ENCODE measurements around the gene CLOCK. TPM values are rescaled to one million over a fixed set of nuclear protein-coding genes. Genes with fewer than 3 reads are reported as not detected.

CLOCK gene
- total RNA-seq, 6 donors from 2014 or later: 10.2 to 39.6 (median 22.2) TPM

DNA sequence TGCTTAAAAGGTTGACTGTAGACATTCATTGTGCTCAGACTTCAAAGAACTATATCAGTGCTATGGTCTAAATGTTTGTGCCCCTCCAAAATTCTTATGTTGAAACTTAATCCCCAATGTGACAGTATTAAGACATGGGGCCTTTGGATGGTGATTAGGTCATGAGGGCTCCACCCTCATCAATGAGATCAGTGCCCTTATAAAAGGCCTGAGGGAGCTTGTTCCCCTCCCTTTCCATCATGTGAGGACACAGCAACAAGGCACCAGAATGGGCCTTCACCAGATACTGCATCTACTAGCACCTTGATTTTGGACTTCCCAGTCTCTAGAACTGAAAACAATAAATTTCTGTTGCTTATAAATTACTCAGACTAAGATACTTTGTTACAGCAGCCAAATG is 28.3 kb downstream of the CLOCK start:
- H3K27ac ChIP-seq: no peak overlapping the region
- no peaks in the 10 kb centered on the region for H3K9me3 ChIP-seq
- TF ChIP-seq POLR2AphosphoS5 (IDR thresholded peaks at IDR 0.05): no peak
- no peak for TF ChIP-seq EP300 (IDR thresholded peaks at IDR 0.05)
- TF ChIP-seq, protein P1, sequence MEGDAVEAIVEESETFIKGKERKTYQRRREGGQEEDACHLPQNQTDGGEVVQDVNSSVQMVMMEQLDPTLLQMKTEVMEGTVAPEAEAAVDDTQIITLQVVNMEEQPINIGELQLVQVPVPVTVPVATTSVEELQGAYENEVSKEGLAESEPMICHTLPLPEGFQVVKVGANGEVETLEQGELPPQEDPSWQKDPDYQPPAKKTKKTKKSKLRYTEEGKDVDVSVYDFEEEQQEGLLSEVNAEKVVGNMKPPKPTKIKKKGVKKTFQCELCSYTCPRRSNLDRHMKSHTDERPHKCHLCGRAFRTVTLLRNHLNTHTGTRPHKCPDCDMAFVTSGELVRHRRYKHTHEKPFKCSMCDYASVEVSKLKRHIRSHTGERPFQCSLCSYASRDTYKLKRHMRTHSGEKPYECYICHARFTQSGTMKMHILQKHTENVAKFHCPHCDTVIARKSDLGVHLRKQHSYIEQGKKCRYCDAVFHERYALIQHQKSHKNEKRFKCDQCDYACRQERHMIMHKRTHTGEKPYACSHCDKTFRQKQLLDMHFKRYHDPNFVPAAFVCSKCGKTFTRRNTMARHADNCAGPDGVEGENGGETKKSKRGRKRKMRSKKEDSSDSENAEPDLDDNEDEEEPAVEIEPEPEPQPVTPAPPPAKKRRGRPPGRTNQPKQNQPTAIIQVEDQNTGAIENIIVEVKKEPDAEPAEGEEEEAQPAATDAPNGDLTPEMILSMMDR (IDR thresholded peaks at IDR 0.05): no peak
- TF ChIP-seq POLR2A (IDR thresholded peaks at IDR 0.05): no peak
- H3K27me3 ChIP-seq: no peaks in the 10 kb centered on the region
- no peaks in the 10 kb centered on the region for H3K36me3 ChIP-seq
- ATAC-seq (ENCODE audit: low FRiP score in 2 of 2) (peak in 1 of 2 donors; percentile 36), DNase-seq (no peak)
- no peaks in the 10 kb centered on the region for H3K4me1 ChIP-seq
- no peak overlapping the region for H3K4me3 ChIP-seq

DNA sequence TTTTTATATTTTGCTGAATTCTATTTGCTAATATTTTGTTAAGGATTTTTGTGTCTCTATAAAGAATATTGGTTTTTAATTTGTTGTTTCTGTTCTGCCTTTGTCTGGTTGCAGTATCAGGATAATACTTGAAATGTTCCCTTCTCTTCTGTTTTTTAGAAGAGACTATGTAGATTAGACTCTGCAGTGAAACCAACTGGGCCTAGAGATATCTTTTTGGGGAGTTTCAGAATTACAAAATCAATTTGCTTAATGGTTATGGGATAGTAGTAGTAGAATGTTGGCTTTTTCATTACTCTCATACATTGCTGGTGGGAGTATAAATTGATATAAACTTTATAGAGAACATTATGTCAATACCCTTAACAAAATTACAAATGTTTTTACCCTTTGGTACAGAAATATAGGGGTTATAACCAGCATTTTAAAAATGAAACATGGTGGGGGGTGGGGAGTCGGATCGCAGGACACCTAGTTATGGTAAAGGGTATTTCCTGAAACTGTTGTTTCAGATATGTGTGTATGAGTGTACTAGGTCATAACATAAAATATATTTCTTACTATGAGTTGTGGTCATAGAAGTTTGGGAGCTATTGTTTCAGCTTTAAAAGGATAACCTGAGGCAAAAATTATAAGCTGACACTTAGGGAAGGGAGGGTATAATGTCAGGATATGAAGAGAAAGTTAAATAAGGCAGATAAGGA is 29.0 kb downstream of the CLOCK start:
- Histone ChIP-seq H3K4me3 (no peak overlapping the region), H3K27ac (no peak overlapping the region), H3K36me3 (no peaks in the 10 kb centered on the region), H3K4me1 (no peaks in the 10 kb centered on the region), H3K9me3 (no peaks in the 10 kb centered on the region), H3K27me3 (no peaks in the 10 kb centered on the region)
- WGBS, 2 donors: 80 to 96% methylated on average over 2 of the region's 2 CpGs
- no peak for TF ChIP-seq POLR2A (IDR thresholded peaks at IDR 0.05)
- TF ChIP-seq EP300 (IDR thresholded peaks at IDR 0.05): no peak
- TF ChIP-seq POLR2AphosphoS5 (IDR thresholded peaks at IDR 0.05): no peak
- TF ChIP-seq, protein P1 (IDR thresholded peaks at IDR 0.05): no peak
- DNase-seq (no peak), ATAC-seq (ENCODE audit: low FRiP score in 2 of 2) (no peak)

DNA sequence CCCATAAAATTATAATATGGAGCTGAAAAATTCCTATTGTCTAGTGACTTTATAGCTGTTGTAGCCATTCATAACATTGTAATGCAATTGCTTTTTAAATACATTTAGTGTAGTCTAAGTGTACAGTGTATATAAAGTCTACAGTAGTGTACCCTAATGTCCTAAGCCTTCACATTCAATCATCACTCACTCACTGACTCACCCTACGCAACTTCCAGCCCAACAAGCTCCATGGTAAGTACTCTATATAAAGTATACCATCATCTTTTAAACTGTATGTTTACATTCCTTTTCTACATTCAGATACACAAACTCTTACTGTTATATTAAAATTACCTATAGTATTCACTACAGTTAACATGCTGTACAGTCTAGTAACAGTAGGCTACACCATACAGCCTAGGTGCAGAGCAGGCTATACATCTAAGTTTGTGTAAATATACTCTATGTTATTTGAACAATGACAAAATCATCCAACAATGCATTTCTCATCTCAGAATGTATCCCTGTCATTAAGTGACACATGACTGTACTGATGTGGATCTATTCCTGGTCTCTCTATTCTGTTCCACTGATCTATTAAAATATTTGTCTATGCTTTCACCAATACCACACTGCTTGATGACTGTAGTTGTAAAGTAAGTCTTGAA is 33.7 kb downstream of the CLOCK start:
- no peak for TF ChIP-seq EP300 (IDR thresholded peaks at IDR 0.05)
- TF ChIP-seq, protein P1 (IDR thresholded peaks at IDR 0.05): no peak
- TF ChIP-seq POLR2AphosphoS5 (IDR thresholded peaks at IDR 0.05): no peak
- no peak for TF ChIP-seq POLR2A (IDR thresholded peaks at IDR 0.05)
- Histone ChIP-seq H3K27ac (no peak overlapping the region), H3K9me3 (no peaks in the 10 kb centered on the region), H3K27me3 (no peaks in the 10 kb centered on the region), H3K36me3 (no peaks in the 10 kb centered on the region), H3K4me3 (no peak overlapping the region), H3K4me1 (no peaks in the 10 kb centered on the region)
- no peak for DNase-seq
- ATAC-seq (ENCODE audit: low FRiP score in 2 of 2): no peak
- 100% methylated on average over 1 of the region's 1 CpG for WGBS, 2 donors

DNA sequence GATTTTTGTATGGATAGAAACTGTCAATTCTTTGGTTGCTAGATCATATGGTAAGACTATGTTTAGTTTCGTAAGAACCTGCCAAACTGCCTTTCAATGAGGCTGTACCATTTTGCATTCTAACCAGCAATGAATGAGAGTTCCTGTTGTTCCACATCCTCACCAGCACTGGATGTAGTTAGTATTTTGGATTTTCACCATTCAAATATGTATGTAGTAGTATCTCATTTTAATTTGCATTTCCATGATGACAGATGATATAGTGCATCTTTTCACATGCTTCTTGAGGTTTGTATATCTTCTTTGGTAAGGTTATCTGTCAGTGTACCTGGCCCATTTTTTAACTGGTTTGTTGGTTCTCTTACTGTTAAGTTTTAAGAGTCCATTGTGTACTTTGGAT is 34.6 kb downstream of the CLOCK start:
- no peaks in the 10 kb centered on the region for H3K9me3 ChIP-seq
- H3K36me3 ChIP-seq: no peaks in the 10 kb centered on the region
- no peak for DNase-seq
- no peak overlapping the region for H3K4me3 ChIP-seq
- TF ChIP-seq POLR2AphosphoS5 (IDR thresholded peaks at IDR 0.05): no peak
- TF ChIP-seq POLR2A (IDR thresholded peaks at IDR 0.05): no peak
- TF ChIP-seq EP300 (IDR thresholded peaks at IDR 0.05): no peak
- TF ChIP-seq, protein P1 (IDR thresholded peaks at IDR 0.05): no peak
- no peaks in the 10 kb centered on the region for H3K27me3 ChIP-seq
- ATAC-seq (ENCODE audit: low FRiP score in 2 of 2): no peak
- H3K4me1 ChIP-seq: no peaks in the 10 kb centered on the region
- 92 to 100% methylated on average over 1 of the region's 1 CpG for WGBS, 2 donors
- H3K27ac ChIP-seq: no peak overlapping the region

DNA sequence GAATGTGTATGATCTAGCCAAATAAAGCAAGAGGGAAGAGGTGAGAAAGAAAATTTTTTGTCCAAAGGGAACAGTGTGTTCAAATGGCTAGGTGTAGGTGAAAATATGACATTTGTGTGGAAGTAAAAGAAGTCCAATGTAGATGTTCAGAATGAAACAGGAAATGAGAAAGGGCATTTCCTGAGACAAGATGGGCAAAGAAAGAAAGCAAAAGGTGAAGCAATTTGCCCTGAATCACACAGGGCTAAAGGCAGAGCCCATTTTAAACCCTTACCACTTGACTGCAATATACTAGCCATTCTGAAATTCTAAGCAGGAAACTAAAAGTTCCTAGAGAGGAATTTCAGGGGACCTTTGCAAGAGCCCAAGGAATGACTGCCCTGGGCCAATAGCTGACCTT is 36.0 kb downstream of the CLOCK start:
- H3K36me3 ChIP-seq: no peaks in the 10 kb centered on the region
- H3K4me1 ChIP-seq: no peaks in the 10 kb centered on the region
- DNase-seq (no peak), ATAC-seq (ENCODE audit: low FRiP score in 2 of 2) (no peak)
- H3K9me3 ChIP-seq: no peaks in the 10 kb centered on the region
- no peaks in the 10 kb centered on the region for H3K27me3 ChIP-seq
- TF ChIP-seq POLR2A (IDR thresholded peaks at IDR 0.05) (no peak), POLR2AphosphoS5 (IDR thresholded peaks at IDR 0.05) (no peak), EP300 (IDR thresholded peaks at IDR 0.05) (no peak)
- TF ChIP-seq, protein P1 (IDR thresholded peaks at IDR 0.05): no peak
- no peak overlapping the region for H3K27ac ChIP-seq
- no peak overlapping the region for H3K4me3 ChIP-seq

Measured in upper lobe of left lung (tissue), 6 donors.